ENCODE measurements around the gene VPS13C. TPM values are rescaled to one million over a fixed set of nuclear protein-coding genes. Genes with fewer than 3 reads are reported as not detected.
A peak's percentile ranks its signal among the peaks of the same experiment; 100 is the strongest.

VPS13C gene
- total RNA-seq, 2 experiments from 2014 or later = 87.9 to 100 TPM

DNA sequence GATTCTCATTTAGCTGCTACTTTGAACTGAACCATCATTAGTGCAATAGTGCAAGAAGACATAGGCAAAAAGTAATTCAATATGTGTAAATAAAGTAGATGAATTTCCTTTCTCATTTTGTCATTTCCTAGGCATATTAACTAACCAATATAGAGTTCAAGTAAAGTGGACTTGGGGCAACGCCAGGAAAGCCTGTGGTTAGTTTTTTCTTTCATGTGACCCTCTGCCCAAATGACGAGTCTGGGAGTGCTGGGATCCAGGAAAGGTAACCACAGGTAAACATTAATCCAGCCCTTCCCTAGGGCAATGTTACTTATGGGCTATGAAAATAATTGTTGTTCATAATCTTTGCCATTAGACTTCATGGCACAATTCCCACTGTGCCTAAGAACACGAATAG is 181.0 kb downstream of the VPS13C start:
- H3K9me3 Mint-ChIP-seq = no peaks in the 10 kb centered on the region
- POLR2A ChIA-PET = no interaction called here
- no peak overlapping the region for H3K4me3 Mint-ChIP-seq

DNA sequence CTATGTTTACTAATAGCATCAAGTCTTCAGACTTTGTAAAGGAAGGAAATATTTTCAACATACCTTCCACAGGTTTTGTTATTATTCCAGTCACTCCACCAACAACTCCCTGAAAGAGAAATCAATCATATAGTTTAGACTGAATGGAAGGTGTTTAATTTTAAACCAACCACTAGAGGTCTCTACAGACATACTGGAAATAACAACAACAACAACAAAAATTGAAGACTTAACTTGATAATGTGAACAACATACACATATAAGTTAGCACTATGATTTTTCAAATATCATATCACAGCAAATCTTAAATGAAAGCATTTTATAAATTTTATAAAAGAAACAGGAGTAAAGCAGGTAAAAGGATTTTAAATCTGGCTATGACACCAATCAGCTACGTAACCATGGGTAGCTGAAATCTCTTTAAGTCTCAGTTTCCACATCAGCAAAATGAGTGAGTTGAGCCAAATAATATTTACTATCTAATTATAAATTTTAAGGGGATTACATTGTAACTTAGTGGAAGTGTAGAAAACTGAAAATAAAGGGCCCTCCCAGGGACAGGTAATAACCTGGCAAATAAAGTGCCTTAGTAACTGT is 188.2 kb downstream of the VPS13C start:
- no peak overlapping the region for H3K4me3 Mint-ChIP-seq
- ATAC-seq (ENCODE audit: low read depth) (no peak), DNase-seq (no peak)
- H3K36me3 Mint-ChIP-seq = peaks cover 9% of the 10 kb centered on the region
- POLR2A ChIA-PET = no interaction called here
- no peaks in the 10 kb centered on the region for H3K4me1 Mint-ChIP-seq
- no peaks in the 10 kb centered on the region for H3K9me3 Mint-ChIP-seq
- H3K27me3 Mint-ChIP-seq = no peaks in the 10 kb centered on the region
- no peak overlapping the region for H3K27ac Mint-ChIP-seq

More for the DNA sequence above, 181.0 kb downstream of the VPS13C start:
- H3K27me3 Mint-ChIP-seq = no peaks in the 10 kb centered on the region
- ATAC-seq (ENCODE audit: low read depth) = no peak
- DNase-seq = no peak
- H3K4me1 Mint-ChIP-seq = no peaks in the 10 kb centered on the region
- H3K36me3 Mint-ChIP-seq = peaks cover 6% of the 10 kb centered on the region
- no peak overlapping the region for H3K27ac Mint-ChIP-seq

DNA sequence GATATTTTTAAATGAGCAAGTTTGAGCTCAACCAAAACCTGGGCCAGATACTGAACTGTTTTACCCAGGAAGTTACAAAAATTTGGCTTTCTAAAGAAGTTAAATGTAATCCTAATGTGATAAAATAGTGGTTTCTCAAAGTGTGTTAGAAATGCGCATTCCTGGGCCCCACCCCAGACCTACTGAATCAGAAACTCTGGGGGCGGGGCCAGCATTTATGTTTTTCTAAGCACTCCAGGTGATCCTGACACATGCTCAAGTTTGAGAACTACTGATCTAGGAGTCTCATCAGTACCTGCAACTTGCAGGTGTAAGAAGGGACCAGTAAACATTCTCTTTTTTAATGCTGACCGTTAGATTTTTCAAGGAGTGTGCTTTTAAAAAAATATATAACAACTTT is 190.6 kb downstream of the VPS13C start:
- POLR2A ChIA-PET = no interaction called here
- Mint-ChIP-seq H3K9me3 (no peaks in the 10 kb centered on the region), H3K27me3 (no peaks in the 10 kb centered on the region), H3K27ac (no peak overlapping the region), H3K4me3 (no peak overlapping the region), H3K36me3 (peaks cover 7% of the 10 kb centered on the region), H3K4me1 (no peaks in the 10 kb centered on the region)
- ATAC-seq (ENCODE audit: low read depth) (no peak), DNase-seq (no peak)

DNA sequence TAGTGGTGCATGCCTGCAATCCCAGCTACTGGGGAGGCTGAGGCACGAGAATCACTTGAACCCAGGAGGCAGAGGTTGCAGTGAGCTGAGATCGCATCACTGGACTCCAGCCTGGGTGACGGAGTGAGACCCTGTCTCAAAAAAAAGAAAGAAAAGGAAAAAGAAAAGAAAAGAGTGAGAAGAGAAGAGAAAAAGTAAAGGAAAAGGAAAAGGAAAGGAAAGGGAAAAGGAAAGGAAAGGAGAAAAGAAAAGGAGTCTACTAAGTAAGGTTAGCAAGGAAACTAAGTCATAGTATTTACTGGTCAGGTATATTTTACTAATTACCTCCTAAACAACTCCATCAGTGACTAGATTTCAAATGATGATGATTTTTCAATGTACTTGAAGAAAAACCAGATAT is 198.3 kb downstream of the VPS13C start:
- no peaks in the 10 kb centered on the region for H3K27me3 Mint-ChIP-seq
- POLR2A ChIA-PET = no interaction called here
- no peak overlapping the region for H3K27ac Mint-ChIP-seq
- ATAC-seq (ENCODE audit: low read depth) (no peak), DNase-seq (no peak)
- peaks cover 6% of the 10 kb centered on the region for H3K36me3 Mint-ChIP-seq
- no peaks in the 10 kb centered on the region for H3K9me3 Mint-ChIP-seq
- no peak overlapping the region for H3K4me3 Mint-ChIP-seq
- H3K4me1 Mint-ChIP-seq = no peaks in the 10 kb centered on the region

DNA sequence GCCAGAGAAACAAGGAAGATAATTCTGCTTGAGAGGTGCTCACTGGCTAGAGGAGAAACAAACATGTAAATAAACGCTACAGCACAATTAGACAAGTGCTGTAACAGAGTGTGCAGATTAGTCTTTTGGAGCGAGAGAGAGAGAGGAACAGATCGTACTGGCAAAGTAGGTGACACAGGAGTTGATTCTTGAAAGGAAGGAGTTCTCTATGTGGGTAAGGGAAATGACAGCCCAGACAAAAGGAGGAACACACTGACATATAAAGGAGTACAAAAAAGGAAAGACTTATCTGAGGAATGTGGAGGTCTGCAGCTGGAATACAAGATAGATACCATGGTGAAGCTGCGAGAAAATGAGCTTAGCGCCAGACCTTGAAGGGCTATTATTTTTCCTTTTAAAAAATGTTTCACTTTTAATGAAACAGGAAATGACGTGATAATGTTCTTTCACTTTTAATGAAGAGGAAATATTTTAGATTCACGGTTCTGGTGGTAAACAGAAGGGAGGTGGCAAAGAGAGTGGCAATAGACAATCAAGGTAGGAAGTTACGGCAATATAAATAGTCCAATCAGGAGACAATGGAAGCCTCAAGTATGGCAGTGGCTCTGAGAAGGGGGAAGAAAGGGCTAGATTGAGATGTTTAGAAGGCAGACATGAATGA is 202.9 kb downstream of the VPS13C start:
- Mint-ChIP-seq H3K27me3 (no peaks in the 10 kb centered on the region), H3K36me3 (peaks cover 1% of the 10 kb centered on the region), H3K27ac (no peak overlapping the region), H3K4me3 (no peak overlapping the region), H3K4me1 (no peaks in the 10 kb centered on the region), H3K9me3 (no peaks in the 10 kb centered on the region)
- ATAC-seq (ENCODE audit: low read depth) (no peak), DNase-seq (no peak)
- POLR2A ChIA-PET = no interaction called here

- ATAC-seq (ENCODE audit: low read depth) (no peak), DNase-seq (no peak)
- Mint-ChIP-seq H3K4me1 (no peaks in the 10 kb centered on the region), H3K9me3 (no peaks in the 10 kb centered on the region), H3K27ac (no peak overlapping the region), H3K27me3 (no peaks in the 10 kb centered on the region), H3K4me3 (no peak overlapping the region), H3K36me3 (peaks cover 1% of the 10 kb centered on the region)
- POLR2A ChIA-PET = no interaction called here
These were observed 204.0 kb downstream of the VPS13C start for GRCh38 chr15:61856295-61856694.

- Mint-ChIP-seq H3K4me1 (no peaks in the 10 kb centered on the region), H3K27me3 (no peaks in the 10 kb centered on the region), H3K27ac (no peak overlapping the region), H3K4me3 (no peak overlapping the region), H3K9me3 (no peaks in the 10 kb centered on the region), H3K36me3 (peaks cover 6% of the 10 kb centered on the region)
- no peak for DNase-seq
- ATAC-seq (ENCODE audit: low read depth) = no peak
- POLR2A ChIA-PET = no interaction called here
These were observed 207.1 kb downstream of the VPS13C start for GRCh38 chr15:61853195-61853594.

DNA sequence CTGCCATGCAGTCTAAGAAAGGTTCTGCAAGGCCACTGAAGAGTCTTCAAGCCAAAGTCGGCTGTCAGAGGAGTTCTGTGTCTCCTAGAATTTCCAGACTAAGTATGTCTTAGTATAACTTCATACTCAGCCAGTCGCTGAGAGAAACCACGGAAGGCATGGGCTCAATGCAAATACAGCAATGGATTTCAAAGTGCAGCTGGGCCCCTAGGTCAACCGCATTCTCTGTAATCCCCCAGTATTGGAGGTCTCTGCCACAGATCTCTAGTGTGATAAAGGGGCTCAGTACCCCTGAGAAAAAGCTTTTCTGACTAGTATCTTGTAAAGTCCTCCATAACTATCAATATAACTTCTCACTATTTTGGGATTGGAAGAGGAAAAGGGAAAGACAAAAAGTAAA is 208.3 kb downstream of the VPS13C start:
- Mint-ChIP-seq H3K27me3 (no peaks in the 10 kb centered on the region), H3K4me3 (no peak overlapping the region), H3K27ac (no peak overlapping the region), H3K4me1 (no peaks in the 10 kb centered on the region), H3K9me3 (no peaks in the 10 kb centered on the region), H3K36me3 (peaks cover 6% of the 10 kb centered on the region)
- DNase-seq (no peak), ATAC-seq (ENCODE audit: low read depth) (no peak)
- POLR2A ChIA-PET = no interaction called here

DNA sequence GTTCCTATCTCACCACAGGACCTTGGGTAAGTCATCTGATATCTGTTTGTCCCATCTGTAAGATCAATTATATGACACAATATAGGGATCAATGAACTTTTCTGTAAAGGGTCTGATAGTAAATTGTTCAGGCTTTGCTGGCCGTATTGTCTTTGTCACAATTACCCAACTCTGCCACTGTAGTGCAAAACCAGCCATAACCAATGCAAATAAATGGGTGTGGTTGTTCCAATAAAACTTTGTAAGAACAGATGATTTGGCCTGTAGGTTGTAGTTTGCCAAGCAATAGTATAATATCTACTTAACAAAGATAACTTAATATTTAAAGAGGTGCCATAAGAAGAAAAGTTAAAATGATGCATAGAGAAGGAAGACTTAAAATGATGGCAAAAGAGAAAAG is 210.8 kb downstream of the VPS13C start:
- H3K4me1 Mint-ChIP-seq = peaks cover 2% of the 10 kb centered on the region
- no peak overlapping the region for H3K4me3 Mint-ChIP-seq
- POLR2A ChIA-PET = no interaction called here
- H3K9me3 Mint-ChIP-seq = no peaks in the 10 kb centered on the region
- H3K27me3 Mint-ChIP-seq = peaks cover 5% of the 10 kb centered on the region
- no peak overlapping the region for H3K27ac Mint-ChIP-seq
- no peak for DNase-seq
- no peak for ATAC-seq (ENCODE audit: low read depth)
- H3K36me3 Mint-ChIP-seq = peaks cover 6% of the 10 kb centered on the region

DNA sequence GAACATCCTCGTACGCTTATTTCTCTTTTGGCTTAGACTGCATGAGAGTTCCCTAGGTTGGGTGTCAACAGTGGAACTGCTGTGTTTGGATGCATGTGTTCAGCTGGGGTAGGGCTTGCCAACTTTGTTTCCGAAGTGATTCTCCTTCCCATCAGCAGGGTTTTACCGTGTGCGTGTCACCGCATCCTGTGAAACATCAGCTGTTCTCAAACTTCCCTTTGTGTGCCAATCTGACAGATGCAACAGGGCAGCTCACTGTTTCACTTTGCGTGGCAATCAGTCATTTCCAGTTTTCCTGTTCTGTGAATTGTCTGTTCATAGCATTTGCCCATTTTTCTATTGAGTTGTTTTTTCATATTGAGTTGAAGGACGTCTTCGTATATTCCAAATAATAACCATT is 218.8 kb downstream of the VPS13C start:
- no peaks in the 10 kb centered on the region for H3K36me3 Mint-ChIP-seq
- no peaks in the 10 kb centered on the region for H3K4me1 Mint-ChIP-seq
- no peak overlapping the region for H3K27ac Mint-ChIP-seq
- DNase-seq (no peak), ATAC-seq (ENCODE audit: low read depth) (no peak)
- H3K27me3 Mint-ChIP-seq = peaks cover 18% of the 10 kb centered on the region
- no peak overlapping the region for H3K4me3 Mint-ChIP-seq
- no peaks in the 10 kb centered on the region for H3K9me3 Mint-ChIP-seq
- POLR2A ChIA-PET = no interaction called here

DNA sequence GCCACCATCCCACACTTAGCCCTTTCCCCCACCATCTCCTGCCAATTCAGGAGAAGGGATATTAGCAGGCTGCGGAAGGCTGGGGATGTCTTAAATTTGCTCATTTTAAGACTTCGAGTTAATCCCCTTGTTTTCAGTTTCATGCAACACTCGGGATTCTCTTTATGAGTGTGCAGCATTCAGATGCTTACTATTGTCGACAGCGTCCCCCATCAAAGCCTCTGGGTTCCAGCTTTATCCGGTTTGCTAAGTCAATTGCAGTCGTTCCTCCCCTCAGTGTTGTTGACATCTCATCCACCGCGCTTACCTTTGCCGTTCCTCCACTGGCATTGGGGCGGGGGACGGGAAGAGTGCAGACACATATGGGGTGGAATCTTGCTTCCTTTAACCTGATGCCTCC is 220.2 kb downstream of the VPS13C start:
- DNase-seq (no peak), ATAC-seq (ENCODE audit: low read depth) (no peak)
- Mint-ChIP-seq H3K4me3 (no peak overlapping the region), H3K27ac (no peak overlapping the region), H3K36me3 (no peaks in the 10 kb centered on the region), H3K4me1 (no peaks in the 10 kb centered on the region), H3K27me3 (peaks cover 18% of the 10 kb centered on the region), H3K9me3 (no peaks in the 10 kb centered on the region)
- POLR2A ChIA-PET = no interaction called here

- Mint-ChIP-seq H3K36me3 (no peaks in the 10 kb centered on the region), H3K4me1 (no peaks in the 10 kb centered on the region), H3K4me3 (no peak overlapping the region), H3K27me3 (peaks cover 17% of the 10 kb centered on the region), H3K27ac (no peak overlapping the region), H3K9me3 (no peaks in the 10 kb centered on the region)
- POLR2A ChIA-PET = no interaction called here
- no peak for DNase-seq
- no peak for ATAC-seq (ENCODE audit: low read depth)
These were observed 220.7 kb downstream of the VPS13C start for GRCh38 chr15:61839546-61839945.

DNA sequence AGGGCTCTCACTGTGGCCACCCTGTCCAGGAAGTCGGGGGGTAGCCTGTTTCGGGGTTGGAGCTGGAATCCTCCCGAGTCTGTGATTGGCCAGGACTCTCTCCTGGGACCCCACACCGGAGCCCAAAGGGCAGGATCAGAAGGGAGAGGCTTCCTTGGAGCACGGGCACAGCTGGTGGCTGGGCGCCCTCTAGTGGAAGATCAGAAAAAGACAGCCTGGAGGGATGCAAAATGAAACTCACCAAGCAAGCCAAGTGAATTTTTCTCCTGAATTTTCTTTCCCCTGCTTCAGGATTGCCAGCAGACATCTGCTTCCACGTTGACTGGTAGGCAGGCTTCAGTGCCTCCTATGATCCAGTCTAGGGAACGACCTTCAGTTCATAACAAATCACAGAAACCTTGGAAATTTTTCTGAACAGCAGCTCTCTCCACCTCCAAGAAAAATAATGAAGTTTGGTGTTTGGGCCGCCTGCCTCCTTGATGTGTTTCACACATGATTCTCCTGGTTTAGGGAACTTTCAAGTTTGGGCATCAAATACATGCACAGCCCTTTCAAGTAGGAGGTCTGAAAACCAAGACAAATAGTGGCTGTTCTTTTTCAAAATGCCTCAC is 224.6 kb downstream of the VPS13C start:
- H3K27me3 Mint-ChIP-seq = peaks cover 19% of the 10 kb centered on the region
- H3K36me3 Mint-ChIP-seq = no peaks in the 10 kb centered on the region
- DNase-seq = peak; percentile 62
- H3K4me1 Mint-ChIP-seq = peaks cover 3% of the 10 kb centered on the region
- no peaks in the 10 kb centered on the region for H3K9me3 Mint-ChIP-seq
- no peak overlapping the region for H3K4me3 Mint-ChIP-seq
- ATAC-seq (ENCODE audit: low read depth) = no peak
- H3K27ac Mint-ChIP-seq = no peak overlapping the region
- POLR2A ChIA-PET = no interaction called here

DNA sequence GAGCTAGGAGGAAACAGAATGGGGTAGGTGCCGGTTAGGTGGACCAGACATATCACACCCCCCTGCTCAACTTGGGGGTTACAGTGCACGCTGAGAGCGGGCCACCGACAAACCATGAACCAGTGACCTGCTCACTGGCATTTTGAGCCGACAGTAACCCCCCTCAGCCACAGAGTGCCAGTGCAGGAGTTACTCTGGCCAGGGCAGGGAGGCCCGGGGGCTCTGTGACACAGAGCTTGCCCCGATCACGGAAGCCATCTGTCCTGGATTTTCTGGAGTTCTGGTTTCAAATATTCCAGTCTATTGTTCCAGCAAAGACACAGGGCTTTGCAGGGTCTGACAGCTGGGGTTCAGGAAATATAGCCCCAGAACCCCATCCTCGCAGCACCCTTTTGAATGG is 225.2 kb downstream of the VPS13C start:
- DNase-seq (no peak), ATAC-seq (ENCODE audit: low read depth) (no peak)
- Mint-ChIP-seq H3K9me3 (no peaks in the 10 kb centered on the region), H3K27me3 (peaks cover 19% of the 10 kb centered on the region), H3K27ac (no peak overlapping the region), H3K4me1 (peaks cover 4% of the 10 kb centered on the region), H3K4me3 (no peak overlapping the region), H3K36me3 (no peaks in the 10 kb centered on the region)
- POLR2A ChIA-PET = no interaction called here

Data from activated naive CD8-positive, alpha-beta T cell treated with anti-CD3 and anti-CD28 coated beads, Interleukin-2, amount 10 ng/mL, durations not matched to agents 7 days and 5 days (primary cell).